Measurements from ENCODE around the gene HDAC1. TPM values are rescaled to one million over a fixed set of nuclear protein-coding genes. Genes with fewer than 3 reads are reported as not detected.
A peak's percentile ranks its signal among the peaks of the same experiment; 100 is the strongest.
"Not testable (repeated sequence)": the region's sequence is repeated elsewhere in the genome, so short reads cannot be mapped to it uniquely, and the experiment has no call there.

Gene HDAC1
- total RNA-seq, 4 donors from 2014 or later, result 78.2 to 96.8 (median 85.0) TPM

- WGBS, 2 donors, result 83 to 86% methylated on average over 29 to 31 of the region's 31 CpGs
Measured at GRCh38 chr1:32274646-32275340, 17.1 kb upstream of the HDAC1 start.

GRCh38 chr1:32275424-32275823, 16.5 kb upstream of the HDAC1 start:
- Histone ChIP-seq H3K4me1 (peaks cover 0 to 13% of the 10 kb centered on the region in 2 donors), H3K4me3 (replicated peaks in 1 of 3) (no peak overlapping the region), H3K36me3 (no peaks in the 10 kb centered on the region), H3K9me3 (no peaks in the 10 kb centered on the region), H3K27me3 (no peaks in the 10 kb centered on the region), H3K27ac (no peak overlapping the region)
- no peak for TF ChIP-seq CTCF (IDR thresholded peaks at IDR 0.05)
- no peak for TF ChIP-seq POLR2A (IDR thresholded peaks at IDR 0.05)
- intact Hi-C loops (cut with DNase I), result no loop called here
- 25 to 30% methylated on average over 6 to 21 of the region's 41 CpGs for WGBS, 2 donors
- peak; percentile 53 to 67 for DNase-seq

More at GRCh38 chr1:32274646-32275340, 17.1 kb upstream of the HDAC1 start:
- intact Hi-C loops (cut with DNase I), result no loop called here
- TF ChIP-seq CTCF (IDR thresholded peaks at IDR 0.05), result no peak
- DNase-seq, result no peak
- Histone ChIP-seq H3K27ac (no peak overlapping the region), H3K4me1 (peaks cover 0 to 13% of the 10 kb centered on the region in 2 donors), H3K9me3 (no peaks in the 10 kb centered on the region), H3K36me3 (no peaks in the 10 kb centered on the region), H3K27me3 (no peaks in the 10 kb centered on the region), H3K4me3 (replicated peaks in 1 of 3) (no peak overlapping the region)

GRCh38 chr1:32276032-32276782, 15.7 kb upstream of the HDAC1 start:
- no peak overlapping the region for H3K27ac ChIP-seq
- no peaks in the 10 kb centered on the region for H3K27me3 ChIP-seq
- TF ChIP-seq POLR2A (IDR thresholded peaks at IDR 0.05) (no peak), CTCF (IDR thresholded peaks at IDR 0.05) (no peak)
- H3K9me3 ChIP-seq, result no peaks in the 10 kb centered on the region
- H3K36me3 ChIP-seq, result no peaks in the 10 kb centered on the region
- no peak for DNase-seq
- intact Hi-C loops (cut with DNase I), result no loop called here
- no peak overlapping the region for H3K4me3 ChIP-seq (replicated peaks in 1 of 3)
- WGBS, 2 donors, result 67 to 69% methylated on average over 22 to 26 of the region's 30 CpGs
- peaks cover 0 to 13% of the 10 kb centered on the region in 2 donors for H3K4me1 ChIP-seq

GRCh38 chr1:32284777-32285176, 7.1 kb upstream of the HDAC1 start:
- intact Hi-C loops (cut with DNase I); H3K27ac ChIP-seq; DNase-seq; H3K36me3 ChIP-seq; H3K27me3 ChIP-seq; H3K4me3 ChIP-seq (replicated peaks in 1 of 3); H3K4me1 ChIP-seq; H3K9me3 ChIP-seq: not testable (repeated sequence)
- WGBS, 2 donors, result 96 to 98% methylated on average over 8 of the region's 8 CpGs

GRCh38 chr1:32285658-32286057, 6.2 kb upstream of the HDAC1 start:
- 89 to 100% methylated on average over 2 of the region's 3 CpGs for WGBS, 2 donors
- no peak for TF ChIP-seq CTCF (IDR thresholded peaks at IDR 0.05)
- TF ChIP-seq POLR2A (IDR thresholded peaks at IDR 0.05), result no peak
- no peak overlapping the region for H3K27ac ChIP-seq

More at GRCh38 chr1:32285658-32286057, 6.2 kb upstream of the HDAC1 start:
- Histone ChIP-seq H3K4me3 (replicated peaks in 1 of 3) (no peak overlapping the region), H3K36me3 (no peaks in the 10 kb centered on the region), H3K4me1 (no peaks in the 10 kb centered on the region), H3K27me3 (no peaks in the 10 kb centered on the region), H3K9me3 (no peaks in the 10 kb centered on the region)
- intact Hi-C loops (cut with DNase I), result no loop called here
- no peak for DNase-seq
